GM21367 (cell line): ENCODE measurements around the gene ZNF341.
"Not testable (repeated sequence)": the region's sequence is repeated elsewhere in the genome, so short reads cannot be mapped to it uniquely, and the experiment has no call there.

Experiments
- ATAC-seq: cut with Tn5 transposase; IDR thresholded peaks from one replicate; pipeline ENCODE4 v1.9.1; 2021; ENCODE audit not compliant: unreplicated experiment

The ZNF341 gene

DNA sequence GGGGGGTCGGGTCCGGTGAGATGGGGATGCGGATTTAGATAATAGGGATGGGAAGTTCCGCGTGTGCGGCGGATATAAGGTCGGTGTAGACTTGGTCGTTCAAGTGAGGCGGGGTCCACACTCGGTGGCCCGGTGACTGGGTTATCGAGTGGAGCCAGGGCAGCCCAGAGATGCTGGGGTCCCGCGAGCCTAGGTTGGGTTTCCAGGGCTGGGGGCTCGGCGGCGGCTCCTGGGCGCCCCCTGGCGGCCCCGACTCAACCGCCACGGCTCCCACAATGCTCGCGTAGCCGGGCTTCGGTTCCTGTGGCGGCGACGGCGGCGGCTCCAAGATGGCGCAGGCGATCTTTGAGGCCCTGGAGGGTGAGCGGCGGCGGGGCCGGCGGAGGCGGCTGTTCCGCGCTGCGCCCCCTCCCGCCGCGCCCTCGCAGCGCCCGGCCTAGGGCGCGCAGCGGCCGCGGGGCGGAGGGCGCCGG is at the start of gene ZNF341:
Gene ZNF341 (plus strand): TSS at position 304 of the 473 bp plus-strand sequence. CDS start 26 bp downstream, at position 330.
- ATAC-seq, result peak; percentile 64

DNA sequence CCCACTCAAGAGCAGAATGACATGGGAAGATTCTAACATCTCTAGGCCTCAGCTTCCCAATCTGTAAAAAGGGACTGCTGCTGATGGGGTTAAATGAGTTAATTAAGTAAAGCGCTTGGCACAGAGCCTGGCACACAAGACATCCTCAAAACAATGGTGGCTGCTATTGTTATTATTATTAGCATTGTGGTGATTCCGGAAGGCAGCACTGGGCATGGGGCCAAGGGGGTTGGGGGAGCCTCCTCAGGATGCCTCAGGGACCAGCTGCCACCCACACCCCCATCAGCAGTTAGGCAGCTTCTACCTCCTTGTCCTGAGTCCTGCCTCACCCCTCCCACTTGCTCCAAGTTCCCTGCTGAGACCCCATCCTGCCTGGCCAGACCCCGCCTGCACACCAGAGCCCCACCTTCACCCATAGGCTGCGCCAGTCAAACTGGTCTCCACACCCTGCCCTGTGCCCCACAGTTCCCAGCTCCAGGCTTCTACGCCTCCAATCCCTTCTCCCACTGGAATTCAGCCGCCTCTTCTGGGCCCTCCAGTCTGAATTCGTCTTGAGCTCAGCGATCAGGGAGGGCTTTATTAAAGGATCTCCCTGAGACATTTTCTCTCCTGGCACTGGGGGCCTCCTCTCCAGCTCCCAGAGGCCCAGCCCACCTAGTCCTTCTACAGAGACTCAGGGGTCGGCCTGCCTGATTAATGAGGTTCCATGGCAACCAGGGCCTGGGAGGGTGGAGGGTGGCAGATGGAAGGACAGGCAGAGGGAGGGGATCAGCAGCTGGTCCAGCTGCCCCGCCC is 47.1 kb upstream of the ZNF341 start:
- ATAC-seq, result no peak

GRCh38 chr20:33685328-33686099 is 46.3 kb upstream of the ZNF341 start:
- ATAC-seq, result peak; percentile 36

GRCh38 chr20:33686100-33686983 is 45.5 kb upstream of the ZNF341 start, which contains the start of gene E2F1:
Gene E2F1, minus strand, starts transcription at chr20:33686385. Its CDS starts 121 bp downstream, at chr20:33686264.
- peak; percentile 67 for ATAC-seq

DNA sequence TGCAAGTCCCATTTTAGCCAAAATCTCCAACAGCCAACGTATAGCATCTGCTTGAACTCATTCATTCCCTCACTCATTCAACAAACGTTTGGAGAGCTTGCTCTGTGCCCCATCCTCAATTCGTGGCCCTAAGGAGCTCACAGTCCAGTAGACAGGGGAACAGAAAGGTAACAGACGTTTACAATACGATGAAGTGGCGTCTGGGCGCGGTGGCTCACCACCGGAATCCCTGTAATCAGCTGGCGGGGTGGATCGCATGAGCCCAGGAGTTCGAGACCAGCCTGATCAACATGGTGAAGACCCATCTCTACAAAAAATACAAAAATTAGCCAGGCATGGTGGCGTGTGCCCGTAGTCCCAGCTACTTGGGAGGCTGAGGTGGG is 44.8 kb upstream of the ZNF341 start:
- no peak for ATAC-seq

DNA sequence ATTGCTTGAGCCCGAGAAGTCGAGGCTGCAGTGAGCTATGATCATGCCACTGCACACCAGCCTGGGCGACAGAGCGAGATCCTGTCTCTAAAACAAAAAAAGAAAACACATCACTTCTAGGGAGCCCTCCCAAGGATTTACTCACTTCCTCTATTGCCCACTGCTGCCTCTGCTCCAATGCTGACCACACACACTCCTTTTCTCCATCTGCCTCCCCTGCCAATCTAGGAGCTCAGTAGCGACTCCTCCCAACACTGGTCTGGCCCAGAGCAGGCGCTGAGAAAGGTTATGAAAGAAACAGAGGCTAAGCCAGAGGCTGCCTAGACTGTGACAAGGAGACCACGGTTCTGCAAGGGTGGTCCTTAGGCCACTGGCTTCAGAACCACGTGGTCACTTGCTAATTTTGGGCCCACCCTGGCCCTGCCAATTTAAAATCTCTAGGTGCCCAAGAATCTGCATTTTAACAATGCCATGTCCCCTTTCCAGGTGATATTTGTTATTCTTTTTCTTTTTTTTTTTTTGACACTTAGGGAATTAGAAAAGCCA is 44.4 kb upstream of the ZNF341 start:
- no peak for ATAC-seq

- ATAC-seq, result no peak
Measured at GRCh38 chr20:33687993-33688937, 43.5 kb upstream of the ZNF341 start.

DNA sequence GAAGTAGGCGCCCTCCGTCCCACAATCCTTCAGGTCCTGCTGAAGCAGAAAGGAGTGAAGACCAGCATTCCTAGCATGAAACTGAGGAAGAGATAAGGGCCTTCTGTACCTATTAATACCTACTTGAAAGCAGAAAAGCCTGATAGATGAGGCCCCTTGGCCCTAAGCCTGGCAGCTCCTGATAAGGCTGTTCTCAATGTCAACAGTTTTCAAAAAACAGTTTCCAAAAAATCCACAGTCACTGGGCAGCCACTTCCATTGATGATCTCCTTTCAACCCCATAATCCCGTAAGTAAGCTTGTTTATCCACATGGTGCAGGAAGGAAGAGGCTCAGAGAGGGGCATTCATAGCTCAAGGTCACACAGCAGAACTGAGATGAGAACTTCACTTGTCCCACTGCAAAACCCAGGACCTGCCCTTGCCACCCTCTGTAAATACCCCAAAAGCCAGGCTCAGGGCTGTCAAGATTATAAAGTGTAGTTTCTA is 42.8 kb upstream of the ZNF341 start:
- ATAC-seq, result no peak

DNA sequence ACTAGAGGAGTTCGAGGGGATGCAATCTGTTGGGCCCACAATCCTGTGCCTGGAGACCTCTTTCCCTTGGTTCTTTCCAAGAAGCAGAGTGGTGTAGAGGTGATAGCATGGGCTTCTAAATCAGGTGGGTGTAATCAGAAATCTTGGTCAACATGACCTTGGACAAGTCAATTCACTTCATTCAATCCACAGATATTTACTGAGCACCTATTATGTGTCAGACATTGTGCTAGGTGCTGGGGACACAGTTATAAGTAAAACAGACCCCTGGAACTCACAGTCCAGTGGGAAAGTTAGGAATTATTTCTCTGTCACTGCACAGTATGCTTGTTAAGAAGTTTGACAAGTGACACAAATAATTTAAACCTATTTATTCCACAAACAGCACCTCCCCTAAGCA is 42.3 kb upstream of the ZNF341 start:
- no peak for ATAC-seq

DNA sequence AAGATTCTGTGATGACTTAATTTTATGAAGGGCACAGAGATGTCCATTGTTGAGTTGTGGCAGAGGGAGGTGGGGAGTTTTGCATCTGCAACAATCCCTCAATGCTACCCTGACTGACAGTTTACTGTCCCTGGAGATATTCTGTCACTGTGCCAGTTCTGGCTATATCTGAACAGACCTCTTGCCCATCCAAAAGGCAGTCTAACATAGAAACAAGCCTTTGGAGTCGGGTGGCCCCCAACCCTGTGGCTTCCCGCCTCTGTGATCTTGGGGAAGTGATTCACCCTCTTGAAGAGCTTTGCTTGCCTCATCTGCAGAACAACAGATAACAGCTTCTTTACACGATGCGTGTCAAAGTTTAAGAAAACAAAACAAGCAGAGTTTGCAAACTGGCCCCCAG is 41.8 kb upstream of the ZNF341 start:
- ATAC-seq, result no peak

DNA sequence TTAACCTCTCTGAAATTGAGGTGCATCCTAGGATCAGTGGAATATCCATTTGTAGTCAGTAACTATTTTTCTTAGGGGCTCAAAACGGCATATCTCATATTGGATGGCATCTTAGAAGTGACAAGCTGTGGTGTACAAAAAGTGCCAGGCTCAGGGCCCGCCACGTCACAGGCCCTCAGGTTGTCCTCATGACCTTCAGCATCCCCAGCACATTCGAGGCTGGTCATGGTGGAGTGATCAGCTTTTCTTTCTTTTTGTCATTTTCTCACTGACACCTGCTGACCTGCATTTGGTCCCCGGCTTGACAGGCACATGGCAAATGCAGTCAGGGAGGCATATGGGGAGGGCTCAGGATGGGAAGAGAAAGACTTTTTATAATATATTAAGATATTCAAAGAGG is 38.5 kb upstream of the ZNF341 start:
- no peak for ATAC-seq

GRCh38 chr20:33693741-33694638 is 37.8 kb upstream of the ZNF341 start:
- ATAC-seq, result no peak

DNA sequence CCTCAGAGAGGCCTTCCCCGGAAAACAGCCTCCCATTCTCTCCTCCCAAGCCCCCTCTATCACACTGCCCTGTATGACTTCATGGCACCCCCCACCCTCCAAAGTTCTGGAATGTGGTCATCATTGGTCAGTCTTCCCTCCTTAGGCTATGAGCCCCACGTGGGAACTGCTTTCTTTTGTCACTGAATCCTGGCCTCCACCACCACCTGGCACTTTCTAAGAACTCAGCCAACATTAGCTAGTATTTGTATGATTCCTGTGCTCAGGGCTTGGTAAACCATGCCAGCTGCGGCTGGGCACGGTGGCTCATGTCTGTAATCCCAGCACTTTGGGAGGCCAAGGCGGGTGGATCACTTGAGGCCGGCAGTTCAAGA is 37.2 kb upstream of the ZNF341 start:
- no peak for ATAC-seq

- no peak for ATAC-seq
Measured at GRCh38 chr20:33696448-33696847, 35.3 kb upstream of the ZNF341 start.

GRCh38 chr20:33697129-33697528 is 34.7 kb upstream of the ZNF341 start:
- ATAC-seq, result no peak

DNA sequence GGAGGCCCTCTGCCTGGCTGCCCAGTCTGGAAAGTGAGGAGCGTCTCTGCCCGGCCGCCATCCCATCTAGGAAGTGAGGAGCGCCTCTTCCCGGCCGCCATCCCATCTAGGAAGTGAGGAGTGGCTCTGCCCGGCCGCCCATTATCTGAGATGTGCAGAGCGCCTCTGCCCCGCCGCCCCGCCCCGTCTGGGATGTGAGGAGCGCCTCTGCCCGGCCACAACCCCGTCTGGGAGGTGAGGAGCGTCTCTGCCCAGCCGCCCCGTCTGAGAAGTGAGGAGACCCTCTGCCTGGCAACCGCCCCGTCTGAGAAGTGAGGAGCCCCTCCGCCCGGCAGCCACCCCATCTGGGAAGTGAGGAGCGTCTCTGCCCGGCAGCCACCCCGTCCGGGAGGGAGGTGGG is 32.8 kb upstream of the ZNF341 start:
- ATAC-seq, result not testable (repeated sequence)

DNA sequence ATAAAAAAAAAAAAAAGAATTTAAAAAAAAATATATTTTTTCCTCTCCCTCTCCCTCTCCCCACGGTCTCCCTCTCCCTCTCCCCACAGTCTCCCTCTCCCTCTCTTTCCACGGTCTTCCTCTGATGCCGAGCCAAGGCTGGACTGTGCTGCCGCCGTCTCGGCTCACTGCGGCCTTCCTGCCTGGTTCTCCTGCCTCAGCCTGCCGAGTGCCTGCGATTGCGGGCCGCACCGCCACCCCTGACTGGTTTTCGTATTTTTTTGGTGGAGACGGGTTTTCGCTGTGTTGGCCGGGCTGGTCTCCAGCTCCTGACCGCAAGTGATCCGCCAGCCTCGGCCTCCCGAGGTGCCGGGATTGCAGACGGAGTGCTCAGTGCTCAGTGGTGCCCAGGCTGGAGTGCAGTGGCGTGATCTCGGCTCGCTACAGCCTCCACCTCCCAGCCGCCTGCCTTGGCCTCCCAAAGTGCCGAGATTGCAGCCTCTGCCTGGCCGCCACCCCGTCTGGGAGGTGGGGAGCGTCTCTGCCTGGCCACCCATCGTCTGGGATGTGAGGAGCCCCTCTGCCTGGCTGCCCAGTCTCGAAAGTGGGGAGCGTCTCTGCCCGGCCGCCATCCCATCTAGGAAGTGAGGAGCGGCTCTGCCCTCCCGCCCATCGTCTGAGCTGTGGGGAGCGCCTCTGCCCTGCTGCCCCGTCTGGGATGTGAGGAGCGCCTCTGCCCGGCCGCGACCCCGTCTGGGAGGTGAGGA is 30.9 kb upstream of the ZNF341 start:
- ATAC-seq, result not testable (repeated sequence)
